K562 (cell line): ENCODE results near the gene AIF1L. TPM values are rescaled to one million over a fixed set of nuclear protein-coding genes. Genes with fewer than 3 reads are reported as not detected.

Source experiments
- ATAC-seq: fragments of 200-7000 bp; cut with Tn5 transposase; 3 replicates; pipeline ENCODE4 v1.9.1; 2020; ENCODE audit warnings: moderate library complexity
- BruUV-seq: library from RNA; stranded (reverse); fragments of 400-500 nt; replicated peaks from 2 replicates; lab custom pipeline; 2021; lab: Mats Ljungman, UMichigan
- CTCF ChIA-PET: fragments of 300-600 bp; formaldehyde crosslinking; extraction: SDS; loops from one replicate; lab custom pipeline; 2021; ENCODE audit warnings: low intra/inter-chr PET ratio; lab: Yijun Ruan, JAX
- POLR2A ChIA-PET: fragments of 300-600, 350-650 bp; sonication (Branson Sonifier 250); formaldehyde crosslinking; extraction: SDS; loops from one replicate; lab custom pipeline; 2021; ENCODE audit warnings: antibody characterized with exemption, inconsistent platforms; lab: Yijun Ruan, JAX
- DNase-seq, 4 experiments: peaks; one replicate each; pipeline versions ENCODE4 v3.0.0 to v3.0.0-alpha.2; 2011 to 2018; ENCODE audit warnings: low spot score in 3 of 4, mixed read lengths in 3 of 4; ENCODE audit errors: extremely low read depth in 1 of 4
- FAIRE-seq: peaks from 2 replicates; lab custom pipeline; 2011; peaks lifted over from hg19 to GRCh38; lab: Jason Lieb, UNC
- H2AFZ ChIP-seq: 2 replicates; pipeline ENCODE4 v1.6.0; 2011; ENCODE audit warnings: low read depth, low read length, control low read depth, inconsistent platforms
- H3K27ac ChIP-seq: fragments of 200-600 bp; 3 replicates; pipeline ENCODE4 v1.8.0; 2011; ENCODE audit warnings: low read depth, mild to moderate bottlenecking, control low read depth, inconsistent platforms, low read length, moderate library complexity, mixed read lengths; ENCODE audit errors: extremely low read depth
- H3K27me3 ChIP-seq, 2 experiments: fragments of 300-600 bp in 1 of 2; 2 replicates in 1 of 2; 3 replicates in 1 of 2; pipeline versions ENCODE4 v1.6.0 to v1.8.0; 2011; ENCODE audit warnings: inconsistent platforms in 2 of 2, low read length in 2 of 2, mild to moderate bottlenecking in 1 of 2, mixed read lengths in 1 of 2, moderate library complexity in 1 of 2; ENCODE audit not compliant: control insufficient read depth in 2 of 2, insufficient read depth in 2 of 2
- H3K36me3 ChIP-seq: fragments of 300-600 bp; 3 replicates; pipeline ENCODE4 v1.8.0; 2011; ENCODE audit warnings: mild to moderate bottlenecking, low read length, inconsistent platforms; ENCODE audit not compliant: control insufficient read depth, insufficient read depth
- H3K4me1 ChIP-seq, 2 experiments: fragments of 200-600 bp in 1 of 2; replicated peaks in 1 of 2; 2 replicates in 1 of 2; 3 replicates in 1 of 2; pipeline versions ENCODE4 v1.5.1 to v1.8.0; 2011; ENCODE audit warnings: inconsistent platforms in 2 of 2, low read length in 2 of 2, mild to moderate bottlenecking in 1 of 2, mixed read lengths in 1 of 2, moderate library complexity in 1 of 2; ENCODE audit not compliant: control insufficient read depth in 2 of 2, insufficient read depth in 2 of 2
- H3K4me2 ChIP-seq: 2 replicates; pipeline ENCODE4 v1.6.1; 2011; ENCODE audit warnings: low read length, control low read depth, inconsistent platforms, mixed read lengths; ENCODE audit not compliant: insufficient read depth
- H3K4me3 ChIP-seq: fragments of 200-600 bp; sonication (generic), shearing (Covaris generic); 2 replicates; pipeline ENCODE4 v1.5.1; 2016; ENCODE audit warnings: control low read depth, inconsistent platforms
- H3K79me2 ChIP-seq: fragments of 200-600 bp; 3 replicates; pipeline ENCODE4 v1.8.0; 2011; ENCODE audit warnings: low read length, inconsistent platforms; ENCODE audit not compliant: control insufficient read depth, insufficient read depth
- H3K9ac ChIP-seq, 2 experiments: 2 replicates each; pipeline versions ENCODE4 v1.6.0 to v1.6.1; 2011; ENCODE audit warnings: low read depth in 2 of 2, low read length in 2 of 2, control low read depth in 1 of 2, inconsistent platforms in 1 of 2, mild to moderate bottlenecking in 1 of 2, mixed read lengths in 1 of 2; ENCODE audit not compliant: insufficient read depth in 1 of 2
- H3K9me1 ChIP-seq: one replicate; pipeline ENCODE4 v1.6.0; 2011; ENCODE audit warnings: inconsistent platforms, mild to moderate bottlenecking, low read length, moderate library complexity; ENCODE audit not compliant: control insufficient read depth, insufficient read depth
- H3K9me3 ChIP-seq: replicated peaks from 2 replicates; pipeline ENCODE4 v1.5.1; 2011; ENCODE audit warnings: low read depth, low read length, inconsistent platforms; ENCODE audit not compliant: control insufficient read depth, insufficient read depth
- H4K20me1 ChIP-seq: replicated peaks from 2 replicates; pipeline ENCODE4 v1.6.1; 2011; ENCODE audit warnings: low read length, inconsistent platforms, mixed read lengths; ENCODE audit not compliant: control insufficient read depth, insufficient read depth
- NR3C1 ChIP-seq: sonication (generic); formaldehyde crosslinking; IDR thresholded peaks from 2 replicates; pipeline ENCODE4 v1.8.1; 2022; ENCODE audit warnings: missing genetic modification reagents
- WGBS: fragments of 100-300 bp; shearing (Covaris generic); methylation state at CpG from one replicate; pipeline ENCODE4 v1.1.6; 2016; ENCODE audit warnings: low coverage, mixed read lengths; ENCODE audit not compliant: insufficient coverage; ENCODE audit errors: missing lambda C conversion rate; 5-methylcytosine and 5-hydroxymethylcytosine counted together
- in situ Hi-C: fragments of 300-500 bp; cut with MboI; formaldehyde crosslinking; loops from 4 replicates; pipeline ENCODE4 v1.15.0; 2018; ENCODE audit warnings: inconsistent platforms, mixed read lengths
- intact Hi-C: fragments of 100-400 bp; cut with micrococcal nuclease; formaldehyde crosslinking; loops from 2 replicates; pipeline ENCODE4 v1.14.2; 2022
- polyA plus RNA-seq, 8 experiments: library from polyadenylated mRNA; depleted of rRNA in 4 of 8; stranded (reverse) in 5 of 8; unstranded in 3 of 8; fragments of >200 nt; fragmentation: Nextera tagmentation in 2 of 8; fragmentation: Illumina TruSeq in 1 of 8; extraction: Ambion mirVana in 2 of 8; extraction: Trizol in 1 of 8; gene quantifications; 2 replicates each; pipeline versions ENCODE4 v1.2.1 to v1.2.3, GENCODE V29; 2011 to 2014; ENCODE audit warnings: inconsistent platforms in 1 of 8, missing spikeins in 1 of 8
- total RNA-seq, 7 experiments: library from RNA; depleted of rRNA in 6 of 7; stranded (reverse); fragments of >200 nt in 6 of 7; fragmentation: Illumina TruSeq in 2 of 7; extraction: Trizol in 2 of 7; gene quantifications; 2 replicates each; pipeline versions ENCODE4 v1.2.1 to v1.2.3, GENCODE V29; 2011 to 2021; ENCODE audit warnings: low replicate concordance in 1 of 7
- TF ChIP-seq, protein P1 (sequence below), 2 experiments: fragments of 450-650 bp in 1 of 2; sonication (generic) in 1 of 2; formaldehyde crosslinking; conservative IDR thresholded peaks; 2 replicates each; pipeline versions ENCODE4 v1.4.0 to v1.8.1; 2020 to 2022; ENCODE audit warnings: mild to moderate bottlenecking in 1 of 2, missing genetic modification reagents in 1 of 2
- TF ChIP-seq, protein P2 (sequence below), 2 experiments: fragments of 450-650 bp; formaldehyde crosslinking in 1 of 2; IDR thresholded peaks; 2 replicates each; pipeline versions ENCODE4 v1.4.0 to v1.6.1; 2014 to 2020; ENCODE audit warnings: mild to moderate bottlenecking in 2 of 2, borderline replicate concordance in 1 of 2, low read depth in 1 of 2
- TF ChIP-seq, protein P3 (sequence below): sonication (generic); formaldehyde crosslinking; IDR thresholded peaks from 2 replicates; pipeline ENCODE4 v1.8.1; 2023; ENCODE audit warnings: mild to moderate bottlenecking, missing genetic modification reagents

Gene AIF1L
- total and polyA plus RNA-seq, 9 of the 15 experiments (the other 6 are each of a cell fraction or from before 2014, with no cell fraction given), result 0.34 to 9.1 (median 1.3) TPM

DNA sequence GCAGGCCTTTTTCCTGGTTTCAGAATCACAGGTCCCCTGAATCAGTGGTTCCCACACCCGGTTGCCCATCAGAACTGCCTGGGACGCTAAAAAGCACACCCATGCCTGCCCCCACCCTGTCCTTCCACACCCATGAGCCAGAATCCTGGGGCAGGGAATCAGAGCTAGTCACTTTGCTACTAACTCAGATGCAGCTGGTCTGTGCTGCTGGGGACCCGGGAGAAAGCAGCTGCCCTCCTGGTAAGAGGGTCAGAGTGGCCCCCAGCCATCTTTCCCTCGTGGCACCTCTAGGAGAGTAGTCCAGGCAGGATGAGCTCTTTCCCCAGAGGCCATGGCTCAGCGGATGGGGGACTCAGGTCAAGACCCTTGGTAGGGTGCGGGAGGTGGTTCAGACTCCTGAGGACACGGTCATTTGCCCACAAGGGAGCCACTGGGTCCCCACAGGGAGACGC is 17.8 kb downstream of the AIF1L start:
- in situ Hi-C loops (no loop called here), intact Hi-C loops (loop anchor here (5.0 kb wide), 1 partner anchor 163 kb away; the partner anchor contains the start of gene FAM78A)
- DNase-seq (peak in 2 of 4 experiments; percentile 61 to 67), FAIRE-seq (no peak), ATAC-seq (peak; percentile 24)
- H3K27me3 ChIP-seq, result peaks cover 85 to 98% of the 10 kb centered on the region in 2 experiments
- H3K4me1 ChIP-seq, result peaks cover 0 to 15% of the 10 kb centered on the region in 2 experiments; a peak in 2 of 5 replicates
- H3K27ac ChIP-seq, result no peak overlapping the region
- TF ChIP-seq, protein P1, sequence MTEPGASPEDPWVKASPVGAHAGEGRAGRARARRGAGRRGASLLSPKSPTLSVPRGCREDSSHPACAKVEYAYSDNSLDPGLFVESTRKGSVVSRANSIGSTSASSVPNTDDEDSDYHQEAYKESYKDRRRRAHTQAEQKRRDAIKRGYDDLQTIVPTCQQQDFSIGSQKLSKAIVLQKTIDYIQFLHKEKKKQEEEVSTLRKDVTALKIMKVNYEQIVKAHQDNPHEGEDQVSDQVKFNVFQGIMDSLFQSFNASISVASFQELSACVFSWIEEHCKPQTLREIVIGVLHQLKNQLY (CRISPR knock-in tag; conservative IDR thresholded peaks at IDR 0.05), result 0 out of 4 replicates have a peak, but pooled peaks of 1 of the 2 experiments have one; percentile 86
- TF ChIP-seq NR3C1, result no peak
- TF ChIP-seq, protein P2, sequence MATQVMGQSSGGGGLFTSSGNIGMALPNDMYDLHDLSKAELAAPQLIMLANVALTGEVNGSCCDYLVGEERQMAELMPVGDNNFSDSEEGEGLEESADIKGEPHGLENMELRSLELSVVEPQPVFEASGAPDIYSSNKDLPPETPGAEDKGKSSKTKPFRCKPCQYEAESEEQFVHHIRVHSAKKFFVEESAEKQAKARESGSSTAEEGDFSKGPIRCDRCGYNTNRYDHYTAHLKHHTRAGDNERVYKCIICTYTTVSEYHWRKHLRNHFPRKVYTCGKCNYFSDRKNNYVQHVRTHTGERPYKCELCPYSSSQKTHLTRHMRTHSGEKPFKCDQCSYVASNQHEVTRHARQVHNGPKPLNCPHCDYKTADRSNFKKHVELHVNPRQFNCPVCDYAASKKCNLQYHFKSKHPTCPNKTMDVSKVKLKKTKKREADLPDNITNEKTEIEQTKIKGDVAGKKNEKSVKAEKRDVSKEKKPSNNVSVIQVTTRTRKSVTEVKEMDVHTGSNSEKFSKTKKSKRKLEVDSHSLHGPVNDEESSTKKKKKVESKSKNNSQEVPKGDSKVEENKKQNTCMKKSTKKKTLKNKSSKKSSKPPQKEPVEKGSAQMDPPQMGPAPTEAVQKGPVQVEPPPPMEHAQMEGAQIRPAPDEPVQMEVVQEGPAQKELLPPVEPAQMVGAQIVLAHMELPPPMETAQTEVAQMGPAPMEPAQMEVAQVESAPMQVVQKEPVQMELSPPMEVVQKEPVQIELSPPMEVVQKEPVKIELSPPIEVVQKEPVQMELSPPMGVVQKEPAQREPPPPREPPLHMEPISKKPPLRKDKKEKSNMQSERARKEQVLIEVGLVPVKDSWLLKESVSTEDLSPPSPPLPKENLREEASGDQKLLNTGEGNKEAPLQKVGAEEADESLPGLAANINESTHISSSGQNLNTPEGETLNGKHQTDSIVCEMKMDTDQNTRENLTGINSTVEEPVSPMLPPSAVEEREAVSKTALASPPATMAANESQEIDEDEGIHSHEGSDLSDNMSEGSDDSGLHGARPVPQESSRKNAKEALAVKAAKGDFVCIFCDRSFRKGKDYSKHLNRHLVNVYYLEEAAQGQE (IDR thresholded peaks at IDR 0.05; ENCODE audit: borderline replicate concordance), result no peak
- TF ChIP-seq, protein P2 (CRISPR knock-in tag; IDR thresholded peaks at IDR 0.05; ENCODE audit: low read depth), result no peak
- TF ChIP-seq, protein P3, sequence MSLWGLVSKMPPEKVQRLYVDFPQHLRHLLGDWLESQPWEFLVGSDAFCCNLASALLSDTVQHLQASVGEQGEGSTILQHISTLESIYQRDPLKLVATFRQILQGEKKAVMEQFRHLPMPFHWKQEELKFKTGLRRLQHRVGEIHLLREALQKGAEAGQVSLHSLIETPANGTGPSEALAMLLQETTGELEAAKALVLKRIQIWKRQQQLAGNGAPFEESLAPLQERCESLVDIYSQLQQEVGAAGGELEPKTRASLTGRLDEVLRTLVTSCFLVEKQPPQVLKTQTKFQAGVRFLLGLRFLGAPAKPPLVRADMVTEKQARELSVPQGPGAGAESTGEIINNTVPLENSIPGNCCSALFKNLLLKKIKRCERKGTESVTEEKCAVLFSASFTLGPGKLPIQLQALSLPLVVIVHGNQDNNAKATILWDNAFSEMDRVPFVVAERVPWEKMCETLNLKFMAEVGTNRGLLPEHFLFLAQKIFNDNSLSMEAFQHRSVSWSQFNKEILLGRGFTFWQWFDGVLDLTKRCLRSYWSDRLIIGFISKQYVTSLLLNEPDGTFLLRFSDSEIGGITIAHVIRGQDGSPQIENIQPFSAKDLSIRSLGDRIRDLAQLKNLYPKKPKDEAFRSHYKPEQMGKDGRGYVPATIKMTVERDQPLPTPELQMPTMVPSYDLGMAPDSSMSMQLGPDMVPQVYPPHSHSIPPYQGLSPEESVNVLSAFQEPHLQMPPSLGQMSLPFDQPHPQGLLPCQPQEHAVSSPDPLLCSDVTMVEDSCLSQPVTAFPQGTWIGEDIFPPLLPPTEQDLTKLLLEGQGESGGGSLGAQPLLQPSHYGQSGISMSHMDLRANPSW, result peak; percentile 87; the same call in 1 of the 2 replicates
- peaks cover 31% of the 10 kb centered on the region for H4K20me1 ChIP-seq
- ChIA-PET CTCF (no interaction called here), POLR2A (interaction anchor here (0.7 to 99.3 kb wide), 5 partner anchors 17 to 100 kb away, joined by 3 to 3336 read pairs (median 3); partner anchors contain the start of genes AIF1L and NUP214)
- peaks cover 6% of the 10 kb centered on the region for H3K9me1 ChIP-seq
- H3K36me3 ChIP-seq, result no peaks in the 10 kb centered on the region
- WGBS, result 3% methylated on average over 8 of the region's 8 CpGs
- H2AFZ ChIP-seq, result no peak overlapping the region
- no peaks in the 10 kb centered on the region for H3K9me3 ChIP-seq
- no peaks in the 10 kb centered on the region for H3K79me2 ChIP-seq
- no peak overlapping the region for H3K4me3 ChIP-seq
- H3K4me2 ChIP-seq, result no peak overlapping the region
- peak overlapping the region in 1 of 2 experiments; percentile 26; a peak in 2 of 4 replicates for H3K9ac ChIP-seq
- BruUV-seq, result no TSS peak
